ENCODE measurements around the gene RNLS.

GRCh38 chr10:88440541-88440940 is 142.6 kb downstream of the RNLS start:
- TF ChIP-seq PATZ1 (tag by site-specific recombination; IDR thresholded peaks at IDR 0.05) = no peak
- no peak for TF ChIP-seq ZNF510 (tag by site-specific recombination; IDR thresholded peaks at IDR 0.05; ENCODE audit: insufficient replicate concordance)
- TF ChIP-seq ZNF791 (tag by site-specific recombination; IDR thresholded peaks at IDR 0.05) = no peak
- TF ChIP-seq, protein P1, sequence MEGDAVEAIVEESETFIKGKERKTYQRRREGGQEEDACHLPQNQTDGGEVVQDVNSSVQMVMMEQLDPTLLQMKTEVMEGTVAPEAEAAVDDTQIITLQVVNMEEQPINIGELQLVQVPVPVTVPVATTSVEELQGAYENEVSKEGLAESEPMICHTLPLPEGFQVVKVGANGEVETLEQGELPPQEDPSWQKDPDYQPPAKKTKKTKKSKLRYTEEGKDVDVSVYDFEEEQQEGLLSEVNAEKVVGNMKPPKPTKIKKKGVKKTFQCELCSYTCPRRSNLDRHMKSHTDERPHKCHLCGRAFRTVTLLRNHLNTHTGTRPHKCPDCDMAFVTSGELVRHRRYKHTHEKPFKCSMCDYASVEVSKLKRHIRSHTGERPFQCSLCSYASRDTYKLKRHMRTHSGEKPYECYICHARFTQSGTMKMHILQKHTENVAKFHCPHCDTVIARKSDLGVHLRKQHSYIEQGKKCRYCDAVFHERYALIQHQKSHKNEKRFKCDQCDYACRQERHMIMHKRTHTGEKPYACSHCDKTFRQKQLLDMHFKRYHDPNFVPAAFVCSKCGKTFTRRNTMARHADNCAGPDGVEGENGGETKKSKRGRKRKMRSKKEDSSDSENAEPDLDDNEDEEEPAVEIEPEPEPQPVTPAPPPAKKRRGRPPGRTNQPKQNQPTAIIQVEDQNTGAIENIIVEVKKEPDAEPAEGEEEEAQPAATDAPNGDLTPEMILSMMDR (tag by site-specific recombination; IDR thresholded peaks at IDR 0.05) = no peak
